ENCODE results near the gene RINL.

RINL gene

DNA sequence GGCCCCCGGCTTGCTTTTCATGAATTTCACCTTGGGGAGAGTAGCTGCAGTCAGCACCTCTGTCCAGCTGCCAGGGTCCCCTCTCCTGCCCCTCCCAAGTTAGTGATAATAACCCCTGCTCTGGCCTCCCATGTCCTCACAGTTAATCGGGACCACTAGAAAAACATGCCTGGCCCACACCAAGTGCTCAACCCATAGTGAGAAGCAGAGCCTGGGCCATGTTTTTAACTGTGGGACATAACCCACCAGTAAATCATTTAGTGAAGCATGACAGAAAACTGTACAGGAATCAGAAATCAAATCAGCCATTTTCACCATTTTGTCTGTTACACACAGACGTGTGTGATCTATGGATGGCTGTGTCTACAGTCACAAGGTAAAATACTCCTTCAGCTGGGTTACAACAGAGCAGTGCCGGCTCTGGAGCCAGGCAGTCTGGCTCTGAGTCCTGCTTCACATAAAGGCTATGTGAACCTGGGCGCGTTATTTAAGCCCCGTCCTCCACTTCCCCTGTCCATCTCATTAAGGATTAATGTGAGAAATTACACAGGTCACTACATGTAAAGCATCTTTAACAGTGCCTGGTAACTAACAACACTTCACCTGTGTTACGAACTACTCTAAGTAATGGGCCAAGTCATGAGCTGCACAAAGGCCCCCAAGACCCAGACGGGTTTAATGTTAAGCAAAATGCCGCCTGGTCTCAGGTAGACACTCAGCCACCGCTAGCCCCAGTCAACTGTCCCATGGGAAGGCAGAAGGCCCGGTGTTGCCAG is 38.9 kb downstream of the RINL start:
- in situ Hi-C loops (cut with HindIII; ENCODE audit: low sequenced_read_pairs) = no loop called here
- H3K4me3 ChIP-seq (ENCODE audit: low read depth, low read length) = no peak overlapping the region
- no peak for DNase-seq (ENCODE audit: low read depth)
- TF ChIP-seq, protein P1, sequence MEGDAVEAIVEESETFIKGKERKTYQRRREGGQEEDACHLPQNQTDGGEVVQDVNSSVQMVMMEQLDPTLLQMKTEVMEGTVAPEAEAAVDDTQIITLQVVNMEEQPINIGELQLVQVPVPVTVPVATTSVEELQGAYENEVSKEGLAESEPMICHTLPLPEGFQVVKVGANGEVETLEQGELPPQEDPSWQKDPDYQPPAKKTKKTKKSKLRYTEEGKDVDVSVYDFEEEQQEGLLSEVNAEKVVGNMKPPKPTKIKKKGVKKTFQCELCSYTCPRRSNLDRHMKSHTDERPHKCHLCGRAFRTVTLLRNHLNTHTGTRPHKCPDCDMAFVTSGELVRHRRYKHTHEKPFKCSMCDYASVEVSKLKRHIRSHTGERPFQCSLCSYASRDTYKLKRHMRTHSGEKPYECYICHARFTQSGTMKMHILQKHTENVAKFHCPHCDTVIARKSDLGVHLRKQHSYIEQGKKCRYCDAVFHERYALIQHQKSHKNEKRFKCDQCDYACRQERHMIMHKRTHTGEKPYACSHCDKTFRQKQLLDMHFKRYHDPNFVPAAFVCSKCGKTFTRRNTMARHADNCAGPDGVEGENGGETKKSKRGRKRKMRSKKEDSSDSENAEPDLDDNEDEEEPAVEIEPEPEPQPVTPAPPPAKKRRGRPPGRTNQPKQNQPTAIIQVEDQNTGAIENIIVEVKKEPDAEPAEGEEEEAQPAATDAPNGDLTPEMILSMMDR (IDR thresholded peaks at IDR 0.05; ENCODE audit: low read depth, low read length, missing control alignments) = no peak

DNA sequence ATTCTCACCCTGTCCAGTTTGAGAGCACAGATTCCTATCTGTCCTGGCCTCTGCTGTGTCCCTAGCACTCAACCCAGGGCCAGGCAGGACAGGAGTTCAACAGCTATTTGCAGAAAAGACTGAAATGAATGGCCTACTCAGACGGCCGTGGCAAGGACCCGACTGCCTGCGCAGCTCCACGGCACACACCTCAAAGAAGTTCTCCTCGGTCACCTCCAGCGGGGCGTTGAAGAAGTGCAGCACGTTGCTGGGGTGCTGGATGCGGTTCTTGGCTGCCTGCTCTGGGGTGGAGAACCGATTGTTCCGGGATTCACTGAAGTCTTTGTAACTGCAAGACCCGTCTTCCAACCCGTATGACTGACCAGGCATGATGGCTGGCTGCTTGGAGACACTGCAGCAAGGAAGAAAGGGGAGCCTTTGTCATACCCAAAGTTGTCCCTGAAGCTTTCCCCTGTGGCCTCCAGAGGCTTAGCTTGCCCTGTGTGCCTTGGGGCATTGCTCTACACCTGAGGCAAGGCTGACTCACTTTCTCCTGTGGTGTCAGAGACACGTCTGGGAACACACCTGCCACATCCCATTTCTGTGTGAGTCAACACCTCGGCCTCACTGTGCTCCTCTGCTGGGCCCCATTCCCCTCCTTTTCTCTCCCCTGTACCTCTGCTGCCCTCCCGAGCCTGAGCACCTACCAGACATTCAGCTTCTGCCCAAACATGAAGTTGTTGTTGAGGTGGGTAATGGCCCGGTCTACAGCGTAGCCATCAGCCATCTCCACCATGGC is 39.7 kb downstream of the RINL start:
- no peak overlapping the region for H3K4me3 ChIP-seq (ENCODE audit: low read depth, low read length)
- no peak for DNase-seq (ENCODE audit: low read depth)
- in situ Hi-C loops (cut with HindIII; ENCODE audit: low sequenced_read_pairs) = no loop called here
- TF ChIP-seq, protein P1 (IDR thresholded peaks at IDR 0.05; ENCODE audit: low read depth, low read length, missing control alignments) = no peak

DNA sequence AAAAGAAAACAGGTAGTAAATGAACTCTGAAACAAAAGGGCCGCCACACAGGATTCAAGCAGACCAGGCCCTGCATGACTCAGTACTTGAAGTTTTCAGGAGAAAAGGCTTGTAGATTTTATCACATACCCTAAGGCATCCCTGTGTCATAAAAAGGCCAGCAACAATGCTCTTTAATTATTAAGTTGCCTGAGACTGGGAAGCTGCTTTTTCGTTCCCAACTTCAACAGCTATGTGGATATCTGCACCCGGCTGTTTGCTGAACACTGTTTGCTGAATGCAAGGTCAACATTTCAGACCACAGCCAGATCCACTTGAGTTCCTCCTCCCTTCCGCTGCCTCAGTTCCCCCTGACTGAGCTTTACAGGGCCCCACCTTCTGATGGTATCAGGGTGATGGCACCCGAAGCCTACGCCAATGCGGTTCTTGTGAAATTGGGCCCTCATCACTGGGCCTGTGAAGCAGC is 40.4 kb downstream of the RINL start:
- TF ChIP-seq, protein P1 (IDR thresholded peaks at IDR 0.05; ENCODE audit: low read depth, low read length, missing control alignments) = no peak
- no peak for DNase-seq (ENCODE audit: low read depth)
- in situ Hi-C loops (cut with HindIII; ENCODE audit: low sequenced_read_pairs) = no loop called here
- H3K4me3 ChIP-seq (ENCODE audit: low read depth, low read length) = no peak overlapping the region

DNA sequence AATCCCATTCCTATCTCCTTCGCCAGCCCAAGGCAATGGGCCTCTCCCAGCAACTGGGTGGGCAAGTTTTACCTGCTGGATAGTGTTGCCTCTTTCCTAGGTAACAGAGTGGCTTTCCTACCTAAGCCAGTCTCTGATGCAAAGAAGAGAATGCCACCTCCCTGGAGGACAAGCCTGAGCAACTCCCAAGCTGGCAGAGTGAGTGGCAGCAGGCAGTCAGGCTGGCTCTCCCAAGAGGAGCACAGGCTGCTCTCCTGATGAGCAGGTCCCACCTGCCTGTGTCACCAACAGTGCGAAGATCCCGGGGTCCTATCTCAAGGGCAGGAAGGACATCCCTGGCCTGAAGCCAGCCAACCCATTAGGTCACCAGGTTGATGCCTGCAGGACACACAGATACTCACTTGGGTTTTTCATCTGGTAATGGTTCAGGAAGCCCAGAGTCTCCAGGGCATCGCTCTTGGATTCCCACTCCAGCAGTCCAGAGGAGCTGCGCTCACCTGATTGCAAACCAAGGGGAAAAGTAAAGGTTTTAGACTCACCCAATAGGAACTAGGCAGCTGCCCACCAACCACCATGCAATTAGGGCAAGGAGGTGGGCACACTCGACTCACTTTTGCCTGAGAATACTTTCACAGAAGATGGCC is 41.0 kb downstream of the RINL start:
- in situ Hi-C loops (cut with HindIII; ENCODE audit: low sequenced_read_pairs) = no loop called here
- DNase-seq (ENCODE audit: low read depth) = no peak
- no peak overlapping the region for H3K4me3 ChIP-seq (ENCODE audit: low read depth, low read length)
- TF ChIP-seq, protein P1 (IDR thresholded peaks at IDR 0.05; ENCODE audit: low read depth, low read length, missing control alignments) = no peak

DNA sequence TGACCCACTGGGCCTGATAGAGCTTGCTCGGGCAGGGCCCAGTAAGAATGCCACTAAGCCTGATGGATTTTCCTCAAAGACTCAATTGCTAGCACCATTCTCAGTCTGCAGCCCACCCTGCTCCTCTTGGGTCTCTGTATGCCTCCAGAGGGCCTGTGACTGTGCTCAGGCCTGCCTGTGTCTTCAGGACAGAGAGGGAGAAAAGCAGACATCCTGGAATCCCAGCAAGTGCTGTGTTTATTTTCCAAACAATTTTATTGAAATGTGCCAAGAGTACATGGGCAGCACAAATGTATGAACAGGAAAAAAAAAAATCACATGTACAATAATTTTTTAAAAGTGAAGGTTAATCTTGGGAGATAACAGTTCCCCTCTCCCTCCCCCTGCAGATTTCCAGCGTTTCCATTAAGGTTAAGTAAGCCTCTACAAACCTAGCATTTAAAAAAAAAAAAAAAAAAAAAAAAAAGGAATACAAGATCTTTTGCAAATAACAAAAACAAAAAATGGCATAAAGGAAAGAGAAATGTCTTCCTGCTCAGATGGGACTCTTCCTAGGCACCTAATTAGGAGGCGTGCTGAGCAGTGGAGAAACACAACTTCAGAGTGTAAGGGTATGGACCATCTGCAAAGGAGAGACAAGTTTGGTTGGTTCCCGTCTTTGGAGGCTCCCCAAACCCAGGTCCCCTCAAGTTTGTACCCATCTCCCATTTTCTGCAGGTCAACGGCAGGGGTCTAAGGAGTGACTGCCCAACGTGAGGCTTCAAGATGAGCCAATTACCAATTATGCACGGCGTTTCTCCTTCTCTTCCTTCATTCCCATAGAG is 41.7 kb downstream of the RINL start:
- in situ Hi-C loops (cut with HindIII; ENCODE audit: low sequenced_read_pairs) = no loop called here
- no peak overlapping the region for H3K4me3 ChIP-seq (ENCODE audit: low read depth, low read length)
- no peak for DNase-seq (ENCODE audit: low read depth)
- TF ChIP-seq, protein P1 (IDR thresholded peaks at IDR 0.05; ENCODE audit: low read depth, low read length, missing control alignments) = no peak

DNA sequence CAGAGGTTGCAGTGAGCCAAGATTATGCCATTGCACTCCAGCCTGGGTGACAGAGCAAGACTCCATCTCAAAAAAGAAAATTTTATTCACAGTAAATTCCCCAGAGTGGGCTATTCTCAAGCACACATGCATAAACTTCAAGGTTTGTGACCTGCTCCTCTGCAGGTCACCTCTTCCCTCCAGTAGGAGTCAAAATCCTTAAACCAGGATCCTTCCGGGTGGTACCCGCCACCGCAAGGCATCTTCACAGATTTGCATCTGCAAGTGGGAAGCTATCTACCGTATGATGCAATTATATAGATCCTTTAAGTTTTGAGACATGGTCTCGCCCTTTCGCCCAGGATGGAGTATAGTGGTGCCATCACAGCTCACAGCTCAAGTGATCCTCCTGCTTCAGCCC is 43.5 kb downstream of the RINL start:
- DNase-seq (ENCODE audit: low read depth) = no peak
- in situ Hi-C loops (cut with HindIII; ENCODE audit: low sequenced_read_pairs) = no loop called here
- no peak overlapping the region for H3K4me3 ChIP-seq (ENCODE audit: low read depth, low read length)
- TF ChIP-seq, protein P1 (IDR thresholded peaks at IDR 0.05; ENCODE audit: low read depth, low read length, missing control alignments) = no peak

Data from astrocyte of the cerebellum (primary cell).